Measurements from ENCODE around the gene STAT4.

STAT4 gene

GRCh38 chr2:191003405-191004309 lies 147.1 kb downstream of the STAT4 start:
- H3K27ac ChIP-seq (ENCODE audit: extremely low read depth, low read depth, low read length), result no peak overlapping the region
- H3K4me1 ChIP-seq (ENCODE audit: control insufficient read depth, insufficient read depth, low read length), result no peaks in the 10 kb centered on the region
- TF ChIP-seq ZBTB26 (tag by site-specific recombination; optimal IDR thresholded peaks at IDR 0.05) (no peak), KLF16 (tag by site-specific recombination; IDR thresholded peaks at IDR 0.05) (no peak), ZNF560 (tag by site-specific recombination; IDR thresholded peaks at IDR 0.05; ENCODE audit: borderline replicate concordance) (no peak), ZNF837 (tag by site-specific recombination; IDR thresholded peaks at IDR 0.05) (no peak), ZNF148 (tag by site-specific recombination; IDR thresholded peaks at IDR 0.05; ENCODE audit: borderline replicate concordance) (no peak), ZBTB8A (tag by site-specific recombination; IDR thresholded peaks at IDR 0.05) (no peak), ZFP41 (tag by site-specific recombination; IDR thresholded peaks at IDR 0.05; ENCODE audit: borderline replicate concordance) (no peak)
- H3K4me3 ChIP-seq (ENCODE audit: low read depth, low read length), result no peak overlapping the region
- H3K9me3 ChIP-seq (ENCODE audit: control insufficient read depth, insufficient read depth, low read depth, low read length), result no peaks in the 10 kb centered on the region
- H3K36me3 ChIP-seq (ENCODE audit: control insufficient read depth in 2 of 2, insufficient read depth in 1 of 2, low read length in 2 of 2), result peaks cover 11 to 99% of the 10 kb centered on the region in 2 experiments; a peak in 2 of 3 replicates
- ChIA-PET POLR2A (no interaction called here), CTCF (interaction anchor here (0.6 kb wide), 1 partner anchor 212 kb away, joined by 3 read pairs; no protein-coding TSS in a partner anchor)

- Histone ChIP-seq H3K27ac (ENCODE audit: extremely low read depth, low read depth, low read length) (no peak overlapping the region), H3K9me3 (ENCODE audit: control insufficient read depth, insufficient read depth, low read depth, low read length) (no peaks in the 10 kb centered on the region), H3K4me1 (ENCODE audit: control insufficient read depth, insufficient read depth, low read length) (no peaks in the 10 kb centered on the region), H3K36me3 (ENCODE audit: control insufficient read depth in 2 of 2, insufficient read depth in 1 of 2, low read length in 2 of 2) (peaks cover 10 to 98% of the 10 kb centered on the region in 2 experiments; a peak in 2 of 3 replicates), H3K4me3 (ENCODE audit: low read depth, low read length) (no peak overlapping the region)
- ChIA-PET CTCF (interaction anchor here (1.5 kb wide), 1 partner anchor 28 kb away, joined by 5 read pairs; no protein-coding TSS in a partner anchor), POLR2A (no interaction called here)
- no peak for TF ChIP-seq ZNF792 (tag by site-specific recombination; IDR thresholded peaks at IDR 0.05)
- no peak for TF ChIP-seq KLF10 (tag by site-specific recombination; IDR thresholded peaks at IDR 0.05)
- no peak for TF ChIP-seq KLF8 (tag by site-specific recombination; IDR thresholded peaks at IDR 0.05)
- TF ChIP-seq FEZF1 (tag by site-specific recombination; IDR thresholded peaks at IDR 0.05), result no peak
- no peak for TF ChIP-seq ZNF521 (tag by site-specific recombination; IDR thresholded peaks at IDR 0.05)
- TF ChIP-seq ZNF558 (tag by site-specific recombination; IDR thresholded peaks at IDR 0.05), result no peak
- TF ChIP-seq ZNF561 (tag by site-specific recombination; IDR thresholded peaks at IDR 0.05; ENCODE audit: borderline replicate concordance), result no peak
- TF ChIP-seq HOXA7 (CRISPR knock-in tag; IDR thresholded peaks at IDR 0.05; ENCODE audit: borderline replicate concordance), result no peak
- no peak for TF ChIP-seq GLIS1 (tag by site-specific recombination; IDR thresholded peaks at IDR 0.05)
- no peak for TF ChIP-seq ZNF555 (tag by site-specific recombination; conservative IDR thresholded peaks at IDR 0.05)
- no peak for TF ChIP-seq OVOL3 (tag by site-specific recombination; IDR thresholded peaks at IDR 0.05)
- TF ChIP-seq EGR2 (tag by site-specific recombination; IDR thresholded peaks at IDR 0.05; ENCODE audit: low read depth), result no peak
- no peak for TF ChIP-seq ZNF169 (tag by site-specific recombination; IDR thresholded peaks at IDR 0.05)
- no peak for TF ChIP-seq ZNF473 (tag by site-specific recombination; IDR thresholded peaks at IDR 0.05)
- TF ChIP-seq ZNF580 (tag by site-specific recombination; IDR thresholded peaks at IDR 0.05), result no peak
- TF ChIP-seq ZNF2 (tag by site-specific recombination; IDR thresholded peaks at IDR 0.05), result no peak
These were observed 149.2 kb downstream of the STAT4 start for GRCh38 chr2:191001624-191002023.

Measured in HEK293 (cell line).